Panc1 (cell line): ENCODE data around the gene SCAMP1.

Source experiments
- POLR2AphosphoS5 ChIP-seq: IDR thresholded peaks from 2 replicates; pipeline ENCODE4 v1.6.1; 2012; ENCODE audit warnings: mild to moderate bottlenecking, low read depth, low read length, moderate library complexity
- REST ChIP-seq, 2 experiments: IDR thresholded peaks; 2 replicates each; pipeline ENCODE4 v1.6.1; 2011 to 2012; ENCODE audit warnings: low read depth in 2 of 2, control low read depth in 1 of 2, low read length in 1 of 2, mild to moderate bottlenecking in 1 of 2, moderate library complexity in 1 of 2; ENCODE audit not compliant: insufficient read depth in 1 of 2
- SIN3A ChIP-seq: IDR thresholded peaks from 2 replicates; pipeline ENCODE4 v1.6.1; 2012; ENCODE audit warnings: low read depth, mild to moderate bottlenecking, low read length, moderate library complexity, borderline replicate concordance; ENCODE audit not compliant: insufficient read depth
- TCF7L2 ChIP-seq: IDR thresholded peaks from 2 replicates; pipeline ENCODE4 v1.6.1; 2011; ENCODE audit warnings: mild to moderate bottlenecking, low read depth, low read length, inconsistent platforms
- TF ChIP-seq, protein P1 (sequence below): fragments of 450-650 bp; IDR thresholded peaks from 2 replicates; pipeline ENCODE4 v1.5.1; 2017; ENCODE audit warnings: mild to moderate bottlenecking

GRCh38 chr5:78323241-78323640 lies 37.2 kb upstream of the SCAMP1 start:
- TF ChIP-seq, protein P1, sequence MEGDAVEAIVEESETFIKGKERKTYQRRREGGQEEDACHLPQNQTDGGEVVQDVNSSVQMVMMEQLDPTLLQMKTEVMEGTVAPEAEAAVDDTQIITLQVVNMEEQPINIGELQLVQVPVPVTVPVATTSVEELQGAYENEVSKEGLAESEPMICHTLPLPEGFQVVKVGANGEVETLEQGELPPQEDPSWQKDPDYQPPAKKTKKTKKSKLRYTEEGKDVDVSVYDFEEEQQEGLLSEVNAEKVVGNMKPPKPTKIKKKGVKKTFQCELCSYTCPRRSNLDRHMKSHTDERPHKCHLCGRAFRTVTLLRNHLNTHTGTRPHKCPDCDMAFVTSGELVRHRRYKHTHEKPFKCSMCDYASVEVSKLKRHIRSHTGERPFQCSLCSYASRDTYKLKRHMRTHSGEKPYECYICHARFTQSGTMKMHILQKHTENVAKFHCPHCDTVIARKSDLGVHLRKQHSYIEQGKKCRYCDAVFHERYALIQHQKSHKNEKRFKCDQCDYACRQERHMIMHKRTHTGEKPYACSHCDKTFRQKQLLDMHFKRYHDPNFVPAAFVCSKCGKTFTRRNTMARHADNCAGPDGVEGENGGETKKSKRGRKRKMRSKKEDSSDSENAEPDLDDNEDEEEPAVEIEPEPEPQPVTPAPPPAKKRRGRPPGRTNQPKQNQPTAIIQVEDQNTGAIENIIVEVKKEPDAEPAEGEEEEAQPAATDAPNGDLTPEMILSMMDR, result no peak
- no peak for TF ChIP-seq TCF7L2
- no peak for TF ChIP-seq SIN3A
- TF ChIP-seq POLR2AphosphoS5, result no peak
- TF ChIP-seq REST (IDR thresholded peaks at IDR 0.05; ENCODE audit: insufficient read depth in 1 of 2, low read depth in 2 of 2, low read length in 1 of 2), result no peak
